T1000 (cell line): ENCODE data around the gene OPHN1.

Source experiments
- DNase-seq: peaks from one replicate; lab custom pipeline; 2025; ENCODE audit warnings: mixed read lengths; lab: John Stamatoyannopoulos, UW

The OPHN1 gene

DNA sequence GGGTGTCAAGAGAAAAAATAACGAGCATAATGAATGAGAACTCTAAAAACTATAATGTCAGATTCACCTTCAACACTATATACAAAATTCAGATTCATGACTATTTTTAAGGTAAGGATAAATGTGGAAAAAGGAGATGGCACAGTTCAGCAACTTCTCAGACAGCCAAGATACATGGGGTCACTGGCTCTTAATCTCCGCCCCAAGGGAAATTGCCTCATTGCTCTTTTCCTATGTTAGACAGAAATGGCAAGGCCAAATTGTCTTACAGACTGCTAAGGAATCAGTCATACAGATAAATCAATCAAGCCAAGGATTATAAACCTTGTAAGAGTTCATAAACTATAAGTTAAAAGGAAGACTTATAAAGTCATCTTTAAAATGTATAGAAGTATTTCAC, 183.4 kb downstream of the OPHN1 start:
- DNase-seq = no peak

DNA sequence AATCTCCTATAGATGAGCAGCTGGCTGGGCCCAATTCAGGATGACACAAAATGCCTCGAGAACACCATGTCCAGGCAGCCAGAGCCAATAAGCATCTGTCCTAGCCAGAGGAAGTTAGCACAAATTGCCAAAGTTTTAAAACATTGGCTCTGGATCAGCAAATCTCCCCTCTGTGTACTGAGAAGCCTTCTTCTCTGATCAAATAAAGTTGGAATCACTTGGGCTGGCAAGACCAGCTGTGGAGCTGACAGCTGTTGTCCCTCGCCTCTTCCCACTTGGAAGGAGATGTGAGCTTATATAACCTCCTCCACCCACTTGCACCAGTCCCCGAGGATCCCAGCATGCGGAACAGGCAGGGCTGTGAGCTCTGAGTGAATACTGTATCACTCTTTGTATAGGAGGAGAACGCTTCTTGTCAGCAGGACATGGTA, 183.9 kb downstream of the OPHN1 start:
- no peak for DNase-seq

DNA sequence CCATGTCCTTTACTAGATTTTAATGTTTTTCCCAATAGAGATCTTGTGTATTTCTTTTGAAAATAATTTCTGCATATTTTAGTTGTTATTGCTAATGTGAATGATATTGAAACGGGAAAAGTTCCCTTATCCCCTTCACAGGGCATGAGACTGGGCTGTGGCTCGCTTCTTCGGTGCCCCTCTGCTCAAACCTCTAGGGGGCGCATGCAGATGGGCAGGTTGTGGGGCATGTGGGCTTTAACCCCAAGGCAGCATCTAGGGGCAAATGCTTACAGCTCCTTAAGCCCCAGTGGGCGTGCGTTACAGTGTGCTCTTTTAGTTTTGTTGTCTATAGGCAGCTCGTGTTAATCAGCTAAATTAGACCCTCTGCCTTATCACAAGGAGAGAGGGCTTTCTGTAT, 194.7 kb downstream of the OPHN1 start:
- no peak for DNase-seq

DNA sequence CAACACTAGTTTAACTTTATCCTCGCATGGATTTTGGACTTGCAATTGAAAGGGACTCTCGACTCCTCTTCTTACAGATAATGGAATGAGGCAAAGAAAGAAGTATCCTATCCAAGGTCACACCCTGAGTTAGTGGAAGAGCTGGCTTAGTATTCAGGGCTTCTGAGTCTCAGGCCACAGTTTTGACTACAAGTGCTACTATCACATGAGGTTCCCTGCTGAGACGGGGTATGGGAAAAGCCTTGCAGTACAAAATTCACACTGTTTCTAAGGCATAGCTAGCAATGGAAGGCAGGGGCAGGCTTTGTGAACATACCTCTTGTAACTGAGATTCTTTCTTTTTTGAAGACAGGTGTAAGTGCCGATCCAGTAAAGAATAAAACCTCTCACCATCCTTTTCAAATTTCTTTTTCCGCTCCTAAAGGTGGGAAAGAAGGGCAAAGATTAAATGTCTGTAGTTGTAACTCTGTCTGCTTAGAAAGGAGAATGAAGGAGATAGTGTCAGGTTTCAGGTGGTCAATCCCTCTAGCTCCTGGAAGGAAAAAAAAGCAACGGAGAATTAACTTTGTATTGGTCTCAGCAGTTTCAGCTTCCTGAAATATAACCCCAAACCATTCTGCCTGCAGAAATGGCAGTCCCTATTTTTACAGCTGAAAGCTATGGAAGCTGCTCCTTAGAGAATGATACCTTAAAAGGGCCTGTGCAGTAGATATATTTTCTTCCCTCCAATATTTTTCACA, 199.0 kb downstream of the OPHN1 start:
- DNase-seq = no peak

DNA sequence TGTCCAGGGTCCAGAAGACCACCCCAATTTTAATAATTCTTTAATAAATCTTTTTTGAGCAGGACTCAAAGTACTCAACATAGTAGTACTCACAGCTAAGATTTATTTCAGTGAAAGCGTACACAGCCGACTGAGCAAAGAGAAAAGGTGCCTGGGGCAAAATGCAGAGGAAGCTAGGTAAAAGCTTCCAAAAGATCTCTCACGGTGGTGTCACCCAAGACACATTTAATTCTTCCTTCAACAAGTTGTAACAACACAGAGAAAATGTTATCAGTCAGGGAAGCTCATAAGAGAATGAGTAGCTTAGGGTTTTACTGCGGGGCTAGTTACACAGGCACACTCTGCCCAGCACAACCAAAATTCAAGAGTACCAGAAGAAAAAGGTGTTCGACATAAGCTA, 201.1 kb downstream of the OPHN1 start:
- no peak for DNase-seq

DNA sequence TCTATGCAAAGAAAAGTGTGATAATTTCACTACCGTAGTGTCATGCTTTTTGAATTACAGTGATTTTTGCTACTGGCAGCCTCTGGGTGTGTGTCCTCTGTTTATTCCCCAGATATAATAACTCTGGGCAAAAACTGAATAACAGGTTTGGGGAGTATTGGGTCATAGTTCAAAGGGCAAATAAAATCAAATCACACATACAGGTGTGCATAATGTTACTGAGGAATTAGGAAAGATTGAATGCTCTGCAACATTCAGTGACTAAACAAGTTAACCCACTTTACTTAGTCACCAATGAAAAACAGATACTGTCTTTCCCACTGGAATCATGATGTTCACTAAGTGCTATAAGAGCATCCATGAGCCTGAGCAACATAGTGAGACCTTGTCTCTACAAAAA, 224.3 kb downstream of the OPHN1 start:
- no peak for DNase-seq

DNA sequence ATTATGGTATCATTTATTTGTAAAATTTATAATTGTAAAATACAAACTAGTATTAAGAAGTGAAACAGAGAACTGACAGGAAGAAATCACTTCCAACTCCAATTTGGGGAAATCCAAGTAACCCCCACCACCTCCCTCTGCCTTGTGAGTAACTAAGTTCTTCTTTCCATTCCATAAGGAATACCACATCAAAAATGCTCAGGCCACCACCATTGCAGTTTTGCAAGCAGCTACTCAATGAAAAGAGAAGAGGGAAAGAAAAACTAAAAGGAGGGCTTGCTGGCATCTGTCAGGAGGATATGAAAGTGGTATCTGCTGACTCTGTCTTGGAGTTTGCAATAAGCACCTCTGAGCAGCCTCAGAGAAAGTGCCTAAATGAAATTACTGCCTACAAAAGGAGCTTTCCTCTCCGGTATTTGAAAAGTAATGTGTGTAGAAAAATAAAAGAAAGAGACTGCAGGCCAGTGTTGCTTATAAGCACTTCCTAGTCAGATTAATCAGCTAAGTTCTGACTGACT, 228.7 kb downstream of the OPHN1 start:
- DNase-seq = no peak

DNA sequence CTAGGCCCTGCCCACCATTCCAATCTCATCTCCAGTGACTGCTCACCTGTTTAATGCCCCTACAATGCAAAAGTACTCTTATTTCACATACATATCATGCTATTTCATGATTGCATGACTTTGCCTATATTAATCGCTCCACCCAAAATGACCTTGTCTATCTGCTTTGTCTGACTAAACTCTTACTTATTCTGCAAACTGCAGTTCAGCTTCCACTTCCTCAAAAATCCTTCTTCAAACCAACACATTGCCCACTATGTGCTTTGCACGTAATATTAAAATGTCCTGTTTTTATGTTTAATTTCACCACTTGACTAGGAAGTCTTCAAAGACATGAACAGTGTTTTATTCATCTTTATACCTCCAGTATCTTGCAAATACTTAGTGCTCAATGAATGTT, 229.6 kb downstream of the OPHN1 start:
- DNase-seq = no peak

DNA sequence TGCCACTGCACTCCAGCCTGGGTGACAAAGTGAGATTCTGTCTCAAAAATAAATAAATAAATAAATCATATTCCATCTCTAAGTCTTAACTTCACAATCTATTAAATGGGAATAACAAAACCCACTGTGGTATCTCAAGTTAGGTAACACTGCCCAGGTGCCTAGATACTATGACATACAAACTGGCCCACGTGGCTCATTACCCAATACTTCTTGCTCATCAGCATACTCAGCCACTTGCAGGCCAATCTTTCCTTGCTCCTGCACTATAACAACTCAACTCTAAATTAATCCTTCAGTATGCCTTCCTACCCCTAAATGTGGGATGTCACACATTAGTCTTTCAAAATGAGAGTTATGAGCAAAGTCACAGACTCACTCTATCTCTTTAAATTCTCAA, 230.1 kb downstream of the OPHN1 start:
- DNase-seq = no peak

DNA sequence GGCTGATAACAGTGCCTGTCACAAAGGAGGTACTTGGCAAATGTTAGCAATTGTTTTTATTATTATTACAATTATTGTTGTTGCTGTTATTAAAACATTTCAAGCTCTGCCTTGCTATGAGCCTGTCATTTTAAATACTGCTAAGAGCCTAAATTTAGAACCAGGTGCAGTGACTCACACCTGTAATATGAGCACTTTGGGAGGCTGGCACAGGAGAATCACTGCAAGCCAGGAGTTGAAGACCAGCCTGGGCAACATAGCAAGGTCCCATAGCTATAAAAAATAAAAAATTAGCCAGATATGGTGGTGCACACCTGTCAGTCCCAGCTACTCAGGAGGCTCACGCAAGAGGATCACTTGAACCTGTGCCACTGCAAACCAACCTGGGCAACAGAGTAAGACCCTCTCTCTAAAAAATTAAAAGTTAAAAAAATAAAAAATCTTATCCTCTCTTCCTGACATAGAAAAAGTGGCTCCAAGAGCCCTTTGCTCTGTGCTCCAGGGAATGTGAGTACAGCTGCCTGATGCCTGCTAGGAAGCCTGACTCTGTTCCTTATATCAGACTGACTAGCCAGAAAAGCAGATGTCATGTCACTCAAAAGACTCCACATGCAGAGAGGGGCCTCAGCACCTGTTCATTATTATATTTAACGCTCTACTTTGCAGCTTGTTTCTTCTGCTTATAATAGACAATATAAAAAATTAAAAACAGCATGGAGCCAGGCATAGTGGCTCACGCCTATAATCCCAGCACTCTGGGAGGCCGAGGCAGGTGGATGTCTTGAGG, 234.0 kb downstream of the OPHN1 start:
- no peak for DNase-seq

DNA sequence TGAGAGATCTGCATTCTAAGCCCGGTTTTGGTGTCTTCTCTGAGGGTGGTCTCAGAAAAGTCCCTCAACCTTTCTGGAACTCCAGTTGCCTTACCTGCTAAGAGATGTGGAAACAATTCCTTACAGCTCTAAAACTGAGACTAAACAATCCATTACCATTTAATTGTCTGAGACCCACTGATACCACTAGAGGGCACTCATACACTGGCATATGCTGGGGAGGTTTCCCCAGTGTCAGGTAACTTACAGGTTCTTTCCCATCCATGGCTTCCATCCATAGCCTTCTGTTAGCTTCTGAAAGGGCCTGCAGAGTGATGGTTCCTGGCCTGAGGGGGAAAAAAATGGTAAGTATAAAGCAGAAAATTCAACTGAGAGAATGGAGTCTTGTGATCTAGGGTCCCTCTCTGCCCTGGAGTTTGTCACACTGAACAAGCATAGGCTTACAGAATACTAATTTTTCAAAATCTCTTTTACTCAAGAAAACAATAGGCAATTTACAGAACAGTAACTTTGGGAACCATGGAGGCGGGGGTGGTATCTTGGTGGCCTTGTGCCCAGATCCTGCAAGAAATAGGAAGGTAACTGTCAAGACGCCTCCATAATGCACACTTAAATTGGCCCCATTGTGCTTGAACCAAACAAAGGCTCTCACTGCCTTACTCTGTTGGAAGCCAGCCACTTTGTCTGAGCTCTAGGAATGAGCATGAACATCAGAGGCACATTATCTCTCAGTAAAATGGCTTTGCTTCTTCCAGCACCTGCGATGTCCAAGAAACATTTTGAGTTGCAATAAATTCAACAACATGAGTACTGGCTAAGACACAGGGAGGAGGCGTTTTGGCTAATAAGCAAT, 236.1 kb downstream of the OPHN1 start:
- DNase-seq = no peak

DNA sequence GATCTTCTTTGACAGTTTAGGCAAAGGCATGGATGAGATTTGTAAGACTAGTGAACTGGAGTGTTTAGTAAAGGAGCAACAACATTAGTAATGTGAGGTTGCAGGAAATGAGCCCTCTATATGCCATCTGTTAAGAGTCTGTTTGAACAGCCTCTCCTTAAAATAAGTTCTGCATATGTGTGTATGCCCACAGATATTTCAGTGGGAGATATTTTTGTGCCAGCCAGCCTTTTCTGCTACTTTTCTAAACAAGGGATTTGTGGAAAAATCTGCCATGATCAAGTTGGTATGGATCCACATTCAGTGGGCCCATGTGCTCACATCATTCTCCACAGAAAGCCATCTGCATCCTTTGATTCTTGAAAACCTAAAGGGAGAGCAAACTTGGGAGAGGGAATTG, 237.7 kb downstream of the OPHN1 start:
- DNase-seq = no peak

DNA sequence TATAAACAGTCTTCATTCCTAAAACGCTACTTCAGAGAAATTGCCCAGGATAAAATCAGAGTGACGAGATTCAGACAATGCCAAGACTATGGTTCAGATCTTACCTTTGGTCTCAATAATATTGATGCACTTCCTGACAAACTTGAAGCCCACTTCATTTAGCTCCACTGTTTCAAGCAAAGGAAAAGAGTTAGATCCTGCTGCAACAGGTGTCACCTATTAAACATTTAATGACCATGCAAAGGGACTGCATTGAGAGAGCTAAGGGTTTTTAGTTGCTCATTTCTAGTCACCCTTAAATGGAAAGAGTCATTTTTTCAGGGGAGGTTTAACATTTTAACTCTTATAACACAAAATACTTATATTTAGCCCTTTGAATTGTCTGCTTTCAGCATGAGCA, 239.5 kb downstream of the OPHN1 start:
- no peak for DNase-seq

DNA sequence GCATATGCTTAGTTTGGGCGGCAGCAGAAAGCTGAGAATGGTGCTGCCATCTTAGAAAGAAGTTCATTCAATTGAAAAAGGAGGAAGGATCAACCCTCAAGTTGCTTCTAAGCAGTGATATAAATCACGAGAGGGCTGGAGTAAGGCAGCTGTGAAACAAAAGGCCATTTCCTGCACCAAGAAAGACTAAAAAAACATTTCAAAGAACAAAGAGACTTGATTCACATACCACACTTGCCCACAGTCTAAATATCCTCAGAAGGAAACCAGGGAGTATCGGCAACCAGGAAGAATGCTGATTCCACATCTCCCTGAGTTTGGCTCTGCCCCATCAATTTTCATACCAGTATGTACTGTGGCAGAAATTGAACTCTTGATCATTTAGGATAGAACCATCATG, 240.1 kb downstream of the OPHN1 start:
- no peak for DNase-seq

DNA sequence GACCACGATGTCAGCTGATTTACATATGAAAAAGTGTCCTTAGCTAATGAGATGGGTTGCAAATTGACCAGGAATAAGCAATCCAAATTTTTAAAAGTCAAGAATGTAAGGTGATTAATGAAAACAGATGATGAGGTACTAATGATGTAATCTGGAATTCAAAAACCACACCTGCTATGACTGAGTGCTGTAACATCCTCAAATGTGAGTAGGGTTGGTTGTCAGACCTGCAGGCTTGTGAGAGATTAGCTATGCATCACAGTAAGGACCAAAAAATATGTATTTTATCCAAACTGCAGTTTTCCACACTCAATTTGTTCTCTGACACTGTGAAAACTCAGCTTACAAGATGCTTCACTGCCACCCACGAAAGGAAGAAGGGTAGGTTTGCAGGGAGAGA, 242.5 kb downstream of the OPHN1 start:
- no peak for DNase-seq

DNA sequence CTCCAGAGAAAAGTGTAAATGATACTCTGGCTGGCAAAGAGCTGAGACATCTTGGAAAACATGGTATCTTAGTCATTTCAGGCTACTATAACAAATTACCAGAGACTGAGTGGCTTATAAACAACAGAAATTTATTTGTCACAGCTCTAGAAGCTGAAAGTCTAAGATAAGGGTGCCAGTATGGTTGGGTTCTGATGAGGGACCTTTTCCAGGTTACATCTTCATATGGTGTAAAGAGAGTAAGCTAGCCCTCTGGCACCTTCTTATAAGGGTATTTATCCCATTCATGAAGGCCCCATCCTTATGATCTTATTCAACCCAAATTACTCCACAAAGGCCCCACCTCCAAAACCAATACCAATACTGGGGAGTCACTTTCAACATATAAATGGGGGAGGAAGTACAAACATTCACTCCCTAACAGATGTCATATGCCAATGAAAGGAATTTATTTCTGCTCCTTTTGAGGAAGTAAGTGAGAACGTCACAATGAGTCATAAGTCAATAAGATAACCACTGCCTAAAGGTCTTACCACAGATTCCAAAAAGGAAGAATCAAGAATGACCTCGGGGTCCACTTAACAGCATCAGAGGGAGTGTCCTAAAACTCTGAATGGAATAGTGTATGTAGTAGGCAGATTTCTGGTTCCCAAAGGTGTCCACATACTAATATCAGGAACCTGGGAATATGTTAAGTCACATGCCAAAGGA, 246.6 kb downstream of the OPHN1 start:
- DNase-seq = no peak

DNA sequence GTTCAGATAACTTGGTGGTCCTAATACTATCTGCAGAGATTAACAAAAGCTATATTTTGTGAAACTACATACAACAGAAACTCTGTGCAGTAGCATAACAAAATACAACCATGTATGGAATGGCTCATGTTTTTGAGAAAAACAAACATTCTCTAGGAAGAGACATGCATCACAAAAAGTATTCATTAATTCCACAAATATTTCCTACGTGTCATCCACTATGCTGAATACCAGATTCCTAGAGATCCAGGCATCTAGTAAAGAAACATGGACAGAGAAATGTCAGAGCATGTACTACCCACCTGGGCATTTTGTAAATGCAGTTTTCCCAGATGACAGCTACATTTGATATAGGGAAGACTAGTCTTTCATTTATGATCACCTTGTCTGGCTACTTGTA, 248.1 kb downstream of the OPHN1 start:
- no peak for DNase-seq

DNA sequence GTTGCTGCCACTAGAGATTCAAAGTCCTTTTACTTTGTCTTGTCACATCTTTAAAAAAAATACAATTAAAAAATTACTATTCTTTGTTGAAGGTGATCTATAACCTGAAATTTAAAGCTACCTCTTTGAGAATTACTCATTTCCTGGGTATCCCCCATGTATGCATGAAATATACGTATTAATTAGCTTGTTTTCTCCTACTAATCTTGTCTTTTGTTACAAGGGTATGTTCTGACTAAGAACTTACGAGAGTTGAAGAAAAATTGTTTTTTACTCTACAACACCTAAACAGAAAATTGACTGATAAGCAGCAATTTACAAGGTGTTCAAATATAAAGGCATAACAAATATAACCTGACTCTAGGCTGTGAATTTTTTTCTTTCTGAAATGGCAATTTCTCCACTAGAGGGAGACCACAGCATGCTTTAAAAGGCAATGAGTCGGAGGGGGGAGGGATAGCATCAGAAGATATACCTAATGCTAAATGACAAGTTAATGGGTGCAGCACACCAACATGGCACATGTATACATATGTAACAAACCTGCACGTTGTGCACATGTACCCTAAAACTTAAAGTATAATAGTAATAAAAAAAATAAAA, 249.6 kb downstream of the OPHN1 start:
- no peak for DNase-seq

DNA sequence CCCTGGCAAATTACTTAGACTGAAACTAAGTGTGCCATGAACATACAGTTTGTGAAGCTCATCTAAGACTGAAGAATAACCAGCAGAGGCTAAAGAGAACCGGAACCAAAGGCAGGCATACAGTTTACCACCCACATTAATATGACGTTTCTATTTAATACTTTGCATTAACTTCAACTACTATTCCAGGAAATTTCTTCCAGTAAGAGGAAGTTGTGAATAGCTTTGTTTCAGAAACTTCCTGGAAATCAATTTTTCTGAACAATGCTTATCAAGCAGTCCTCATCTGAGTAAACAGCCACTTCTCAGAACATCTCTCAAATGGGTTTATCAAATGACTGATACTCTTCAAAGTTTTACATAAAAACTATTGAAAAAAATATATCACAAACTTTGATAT, 252.7 kb downstream of the OPHN1 start:
- no peak for DNase-seq

DNA sequence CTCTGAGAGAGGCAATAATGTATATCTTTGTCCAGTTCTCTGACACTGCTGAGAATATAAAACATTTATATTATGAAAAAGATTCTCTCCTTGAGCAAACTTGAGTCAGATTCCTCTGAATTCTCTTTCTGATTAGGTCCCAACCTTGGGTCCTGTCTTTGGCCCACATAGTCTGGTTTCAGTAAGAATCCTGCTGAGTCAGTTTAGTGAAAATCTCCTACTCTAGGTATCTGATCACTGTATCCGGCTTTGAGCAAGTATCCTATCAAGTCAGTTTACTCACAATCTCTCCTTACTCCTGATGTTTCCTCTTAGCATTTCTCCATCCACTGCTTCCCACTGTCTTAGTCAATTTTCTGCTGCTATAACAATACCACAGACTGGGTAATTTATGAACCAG, 253.9 kb downstream of the OPHN1 start:
- no peak for DNase-seq

DNA sequence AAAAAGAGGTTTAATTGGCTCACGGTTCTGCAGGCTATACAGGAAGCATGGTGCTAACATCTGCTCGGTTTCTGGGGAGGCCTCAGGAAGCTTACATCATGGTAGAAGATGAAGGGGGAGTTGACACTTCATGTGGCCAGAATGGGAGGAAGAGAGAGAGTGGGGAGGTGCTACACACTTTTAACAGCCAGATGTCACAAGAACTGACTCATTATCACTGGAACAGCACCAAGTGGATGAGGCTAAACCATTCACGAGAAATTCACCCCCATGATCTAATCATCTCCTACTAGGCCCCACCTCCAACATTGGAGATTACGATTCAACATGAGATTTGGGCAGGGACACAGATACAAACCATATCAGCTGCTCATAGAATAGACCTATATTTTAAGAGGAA, 255.8 kb downstream of the OPHN1 start:
- DNase-seq = no peak
